HG02571 (cell line): ENCODE measurements around the gene SLC25A2.
"Not testable (repeated sequence)": the region's sequence is repeated elsewhere in the genome, so short reads cannot be mapped to it uniquely, and the experiment has no call there.

Experiments
- ATAC-seq: cut with Tn5 transposase; IDR thresholded peaks from one replicate; pipeline ENCODE4 v1.9.1; 2021; ENCODE audit warnings: mild to moderate bottlenecking, moderate library complexity; ENCODE audit not compliant: unreplicated experiment

Gene SLC25A2

DNA sequence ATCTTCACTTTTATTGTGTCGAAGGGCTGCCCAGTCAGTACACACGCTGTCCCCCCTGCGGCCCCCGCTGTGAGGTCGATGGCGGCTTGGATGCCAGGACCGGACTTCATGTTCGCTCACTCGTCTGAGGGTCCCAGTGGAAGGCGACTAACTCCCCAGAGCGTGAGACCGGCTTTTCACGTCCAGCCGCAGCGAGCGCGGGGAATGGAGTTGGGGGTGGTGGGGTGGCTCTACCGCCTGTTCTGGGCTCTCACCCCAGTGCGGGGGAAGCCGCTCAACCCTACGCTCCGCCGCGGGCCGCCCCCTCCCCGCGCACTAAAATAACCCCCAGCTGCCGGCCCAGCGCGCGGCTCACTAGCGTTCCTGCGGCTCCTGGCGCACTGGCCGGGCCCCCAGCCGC lies at the start of gene SLC25A2:
Gene SLC25A2 (minus strand): TSS at position 294 of the 400 bp plus-strand sequence. CDS start 184 bp downstream, at position 110.
- ATAC-seq: no peak

GRCh38 chr5:141351591-141351990 lies 47.7 kb upstream of the SLC25A2 start:
- no peak for ATAC-seq

GRCh38 chr5:141349917-141350619 lies 46.2 kb upstream of the SLC25A2 start, which contains the start of gene PCDHGB1:
TSS of gene PCDHGB1 (plus strand) at chr5:141350099. CDS start at chr5:141350261, 162 bp downstream.
- ATAC-seq: no peak

GRCh38 chr5:141346017-141346416 lies 42.2 kb upstream of the SLC25A2 start:
- not testable (repeated sequence) for ATAC-seq

GRCh38 chr5:141345327-141345726 lies 41.5 kb upstream of the SLC25A2 start:
- ATAC-seq: no peak

DNA sequence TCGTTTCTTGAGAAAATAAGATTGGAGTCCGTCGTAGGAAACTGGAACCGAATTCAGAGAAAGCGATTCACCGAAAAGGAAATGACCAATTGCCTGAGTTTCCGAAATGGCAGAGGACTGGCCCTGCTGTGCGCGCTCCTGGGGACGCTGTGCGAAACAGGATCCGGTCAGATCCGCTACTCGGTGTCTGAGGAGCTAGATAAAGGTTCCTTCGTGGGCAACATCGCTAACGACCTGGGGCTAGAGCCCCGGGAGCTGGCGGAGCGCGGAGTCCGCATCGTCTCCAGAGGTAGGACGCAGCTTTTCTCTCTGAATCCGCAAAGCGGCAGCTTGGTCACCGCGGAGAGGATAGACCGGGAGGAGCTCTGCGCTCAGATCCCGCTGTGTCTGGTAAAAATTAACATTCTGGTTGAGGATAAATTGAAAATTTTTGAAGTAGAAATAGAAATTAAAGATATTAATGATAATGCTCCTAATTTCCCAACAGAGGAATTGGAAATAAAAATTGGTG lies 40.2 kb upstream of the SLC25A2 start:
- ATAC-seq: no peak

DNA sequence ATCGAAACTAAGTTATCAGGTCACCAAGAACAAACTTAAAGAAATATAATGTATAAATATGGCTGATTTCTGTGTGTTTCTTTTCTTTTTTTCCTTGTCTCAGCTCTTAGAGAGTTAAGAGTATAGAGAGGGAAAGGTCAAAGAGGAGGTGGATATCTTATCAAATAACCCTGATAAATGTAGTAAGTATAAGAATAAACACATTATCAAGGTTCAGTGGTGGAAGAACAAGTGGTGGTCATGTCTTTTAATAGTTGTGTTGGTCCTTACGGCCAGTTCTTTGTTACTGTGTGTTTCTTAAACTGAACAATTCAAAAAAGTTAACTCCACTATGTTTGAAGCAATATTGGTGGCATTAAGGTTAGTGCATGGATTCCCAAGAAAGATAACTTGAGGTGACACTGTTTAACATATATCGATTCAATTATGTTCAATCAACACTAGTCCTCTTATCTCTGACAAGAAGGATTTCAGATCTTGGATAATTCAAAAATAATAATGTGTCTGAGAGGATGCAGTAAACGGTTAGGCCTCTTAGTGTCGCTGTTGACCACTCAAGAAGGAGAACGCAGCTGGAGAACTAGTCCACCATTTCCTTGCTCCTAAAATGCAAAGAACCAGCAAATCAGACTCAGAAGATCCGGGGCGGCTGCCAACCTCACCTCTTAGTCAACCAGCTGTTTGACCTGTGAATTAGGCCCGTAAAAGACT lies 39.5 kb upstream of the SLC25A2 start, which contains the start of gene PCDHGA3:
Gene PCDHGA3 (plus strand): TSS at position 588 of the 711 bp plus-strand sequence. CDS start 205 bp downstream, outside the sequence.
- ATAC-seq: no peak

GRCh38 chr5:141342773-141343172 lies 38.9 kb upstream of the SLC25A2 start:
- no peak for ATAC-seq

GRCh38 chr5:141340781-141341354 lies 37.0 kb upstream of the SLC25A2 start:
- ATAC-seq: not testable (repeated sequence)

DNA sequence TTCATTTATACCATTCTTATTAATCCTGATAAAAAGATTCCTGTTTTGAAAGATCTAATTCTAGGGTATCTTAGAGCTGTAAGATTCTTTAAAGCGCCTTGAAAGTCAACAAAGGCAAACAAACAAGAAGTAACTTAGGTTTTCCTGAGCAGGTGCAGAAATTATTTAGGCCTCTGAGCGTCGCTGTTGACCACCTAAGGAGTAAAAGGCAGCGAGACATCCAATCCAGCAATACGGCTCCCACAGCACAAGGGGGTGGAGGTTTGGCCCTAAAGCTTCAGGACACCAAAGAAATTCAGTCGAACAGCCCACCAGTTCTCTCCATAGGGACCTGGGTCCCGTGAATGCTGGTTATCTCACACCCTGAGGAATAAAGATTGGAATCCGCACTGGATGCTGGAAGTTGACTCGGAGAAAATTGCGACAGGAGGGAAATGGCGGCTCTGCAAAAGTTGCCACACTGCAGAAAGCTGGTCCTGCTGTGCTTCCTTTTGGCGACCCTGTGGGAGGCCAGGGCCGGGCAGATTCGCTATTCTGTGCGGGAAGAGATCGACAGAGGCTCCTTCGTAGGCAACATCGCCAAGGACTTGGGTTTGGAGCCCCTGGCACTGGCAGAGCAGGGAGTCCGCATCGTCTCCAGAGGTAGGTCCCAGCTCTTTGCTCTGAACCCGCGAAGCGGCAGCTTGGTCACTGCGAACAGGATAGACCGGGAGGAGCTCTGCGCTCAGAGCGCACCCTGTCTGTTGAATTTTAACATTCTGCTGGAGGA lies 34.9 kb upstream of the SLC25A2 start, which contains the start of gene PCDHGA2:
Gene PCDHGA2 (plus strand): TSS at position 223 of the 769 bp plus-strand sequence.
- ATAC-seq: no peak

DNA sequence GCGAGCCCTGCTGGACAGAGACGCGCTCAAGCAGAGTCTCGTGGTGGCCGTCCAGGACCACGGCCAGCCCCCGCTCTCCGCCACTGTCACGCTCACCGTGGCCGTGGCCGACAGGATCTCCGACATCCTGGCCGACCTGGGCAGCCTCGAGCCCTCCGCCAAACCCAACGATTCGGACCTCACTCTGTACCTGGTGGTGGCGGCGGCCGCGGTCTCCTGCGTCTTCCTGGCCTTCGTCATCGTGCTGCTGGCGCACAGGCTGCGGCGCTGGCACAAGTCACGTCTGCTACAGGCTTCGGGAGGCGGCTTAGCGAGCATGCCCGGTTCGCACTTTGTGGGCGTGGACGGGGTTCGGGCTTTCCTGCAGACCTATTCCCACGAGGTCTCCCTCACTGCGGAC lies 28.7 kb upstream of the SLC25A2 start:
- not testable (repeated sequence) for ATAC-seq

- ATAC-seq: no peak
Observed at GRCh38 chr5:141330299-141331080, 26.6 kb upstream of the SLC25A2 start, which contains the start of gene PCDHGA1. TSS of gene PCDHGA1 (plus strand) at chr5:141330514.

GRCh38 chr5:141328231-141328630 lies 24.4 kb upstream of the SLC25A2 start:
- ATAC-seq: no peak

DNA sequence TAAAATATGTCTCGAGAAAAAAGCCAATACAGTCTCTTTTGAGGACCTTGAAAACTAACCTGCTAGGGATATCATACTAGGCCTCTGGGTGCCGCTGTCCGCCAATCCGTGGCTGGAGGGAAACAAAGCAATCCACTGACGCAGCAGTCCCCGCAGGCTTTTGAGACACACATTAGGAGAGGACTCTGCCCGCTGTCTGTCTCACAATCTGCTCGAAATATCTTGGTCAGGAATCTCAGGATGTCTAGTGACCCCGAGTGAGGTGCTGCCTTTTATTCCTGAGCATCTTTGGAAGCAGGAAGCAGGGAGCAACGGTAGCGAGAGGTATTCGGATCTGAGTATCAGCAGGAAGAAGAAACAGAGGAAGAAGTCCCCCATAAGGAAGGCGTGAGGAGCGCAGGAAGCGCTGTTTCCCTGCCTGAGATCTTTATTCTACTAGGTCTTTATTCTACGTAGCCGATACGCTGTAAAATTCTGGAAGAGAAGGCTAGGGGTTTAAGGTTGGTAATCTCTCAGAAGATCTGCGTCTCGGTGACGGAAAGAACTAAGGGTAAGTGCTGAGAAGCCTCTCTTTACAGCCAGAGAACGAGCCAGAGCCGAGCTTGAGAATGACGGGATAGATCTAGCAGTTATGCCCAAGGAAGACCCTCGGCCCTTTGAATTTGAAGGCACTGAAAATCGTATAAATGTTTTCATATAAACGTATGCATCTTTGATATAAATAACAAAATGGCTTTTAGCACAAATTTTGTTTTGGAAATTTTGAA lies 22.4 kb upstream of the SLC25A2 start:
- ATAC-seq: peak; percentile 81

DNA sequence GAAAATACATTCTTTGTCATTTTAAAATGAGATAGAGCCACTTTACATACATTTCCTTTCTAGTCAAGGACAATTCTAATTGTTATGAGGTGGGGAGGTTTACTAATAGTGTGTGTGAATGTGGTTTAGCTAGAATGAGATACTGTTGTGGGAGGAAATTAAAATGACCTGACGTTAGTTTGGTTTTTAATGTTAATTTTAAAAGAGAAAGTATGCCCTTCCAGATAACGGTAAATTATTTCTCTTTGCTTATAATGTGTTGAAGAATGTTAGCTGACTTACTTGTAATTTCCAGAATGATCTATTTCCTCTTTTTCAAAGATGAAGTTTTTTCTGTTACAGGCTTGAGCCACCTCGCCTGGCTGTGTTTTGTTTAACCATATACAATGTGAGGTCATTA lies 18.4 kb upstream of the SLC25A2 start:
- no peak for ATAC-seq

DNA sequence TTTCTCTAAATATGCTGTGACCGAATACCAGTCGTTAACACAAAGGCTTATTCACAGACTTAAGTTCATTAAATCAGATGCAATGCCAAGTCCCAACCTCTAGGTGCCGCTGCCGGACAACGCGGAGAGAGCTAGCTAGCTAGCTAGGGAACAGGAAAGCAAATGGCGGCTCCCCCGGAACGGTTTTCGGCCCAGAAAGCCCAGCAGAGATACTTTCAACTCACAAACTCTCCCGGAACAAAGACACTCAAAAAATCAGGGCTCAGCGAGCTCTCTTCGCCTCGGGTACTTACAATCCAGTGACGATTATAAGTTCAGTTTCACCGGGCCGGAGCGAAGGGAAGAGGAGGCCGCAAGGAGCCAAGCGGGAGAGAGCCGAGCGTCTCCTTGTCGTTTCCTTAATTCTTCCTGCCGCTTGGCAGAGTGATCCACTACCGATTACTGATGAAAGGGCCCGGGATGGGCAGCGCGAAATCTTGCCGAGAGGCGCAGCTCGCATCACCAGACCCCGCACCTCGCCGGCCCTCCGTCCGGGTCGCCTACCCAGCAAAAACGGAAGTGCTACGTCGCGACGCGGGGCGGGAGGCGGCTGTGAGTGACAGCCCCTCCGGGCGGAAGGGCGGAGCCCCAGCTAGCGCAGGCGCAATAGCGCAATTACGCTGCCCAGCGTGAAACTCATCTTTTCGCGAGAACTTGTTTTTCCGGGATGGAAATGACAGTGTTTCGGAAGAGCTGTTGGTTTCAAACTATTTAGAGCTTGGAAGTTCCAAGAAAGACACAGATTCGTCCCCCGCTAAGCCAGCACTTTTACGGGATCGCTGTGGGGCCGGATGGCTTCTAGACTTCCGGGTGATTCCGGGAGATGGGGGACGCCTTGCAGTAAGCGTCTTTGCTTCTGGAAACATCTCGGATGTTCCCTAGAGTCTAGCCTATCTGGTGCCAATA lies 16.6 kb upstream of the SLC25A2 start, which contains the start of gene TAF7:
Gene TAF7 (minus strand): TSS at position 560 of the 945 bp plus-strand sequence. CDS start 740 bp downstream, outside the sequence.
- peak; percentile 94 for ATAC-seq

- ATAC-seq: no peak
Observed at GRCh38 chr5:141319699-141320098, 15.8 kb upstream of the SLC25A2 start.

GRCh38 chr5:141319202-141319601 lies 15.4 kb upstream of the SLC25A2 start:
- no peak for ATAC-seq
